ENCODE measurements around the gene STOX2.

STOX2 gene

DNA sequence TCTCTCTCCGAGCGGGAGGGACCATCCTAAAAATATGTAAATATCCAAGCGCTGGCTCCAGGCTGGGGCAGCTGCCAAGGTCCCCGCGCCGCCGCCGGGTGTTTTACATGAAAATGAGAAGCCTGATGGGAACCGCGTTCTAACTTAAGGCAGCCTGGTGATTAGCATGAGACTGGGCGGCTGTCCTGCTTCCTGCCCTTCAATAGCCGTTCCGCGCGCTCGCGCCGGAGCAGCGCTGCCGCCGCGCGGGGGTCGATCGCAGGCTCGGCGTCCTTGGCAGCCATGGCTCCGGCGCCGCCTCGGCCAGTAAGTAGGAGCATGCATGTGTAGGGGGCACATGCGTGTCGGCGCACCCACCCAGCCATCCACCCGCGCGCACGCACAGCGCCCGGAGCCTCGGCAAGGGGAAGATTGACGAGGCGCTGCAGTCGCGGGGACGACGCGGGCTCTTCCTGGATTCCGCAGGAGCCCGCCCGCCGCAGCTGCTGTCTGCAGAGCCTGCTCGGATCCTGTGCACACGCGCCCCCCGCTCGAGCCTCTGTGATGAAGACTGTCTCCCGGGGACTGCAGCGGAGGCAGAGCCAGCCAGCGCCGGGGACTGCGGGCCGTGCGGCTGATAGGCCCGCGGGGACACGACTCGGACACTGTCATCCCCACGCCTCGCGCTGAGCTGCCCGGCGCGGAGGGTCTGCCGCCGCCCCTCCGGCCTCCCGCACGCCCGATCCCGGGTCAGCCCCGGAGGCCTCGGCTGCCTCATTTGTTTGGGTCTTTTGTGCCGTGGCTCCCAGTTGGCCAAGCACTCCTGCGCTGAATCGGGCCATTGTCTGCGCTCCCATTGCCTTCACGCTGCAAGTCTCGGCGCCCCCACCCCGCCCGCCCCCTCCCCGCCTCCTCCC, 734 bp downstream of the STOX2 start:
- no peaks in the 10 kb centered on the region for H3K27me3 ChIP-seq (ENCODE audit: insufficient read depth, low read depth)
- TF ChIP-seq, protein P1, sequence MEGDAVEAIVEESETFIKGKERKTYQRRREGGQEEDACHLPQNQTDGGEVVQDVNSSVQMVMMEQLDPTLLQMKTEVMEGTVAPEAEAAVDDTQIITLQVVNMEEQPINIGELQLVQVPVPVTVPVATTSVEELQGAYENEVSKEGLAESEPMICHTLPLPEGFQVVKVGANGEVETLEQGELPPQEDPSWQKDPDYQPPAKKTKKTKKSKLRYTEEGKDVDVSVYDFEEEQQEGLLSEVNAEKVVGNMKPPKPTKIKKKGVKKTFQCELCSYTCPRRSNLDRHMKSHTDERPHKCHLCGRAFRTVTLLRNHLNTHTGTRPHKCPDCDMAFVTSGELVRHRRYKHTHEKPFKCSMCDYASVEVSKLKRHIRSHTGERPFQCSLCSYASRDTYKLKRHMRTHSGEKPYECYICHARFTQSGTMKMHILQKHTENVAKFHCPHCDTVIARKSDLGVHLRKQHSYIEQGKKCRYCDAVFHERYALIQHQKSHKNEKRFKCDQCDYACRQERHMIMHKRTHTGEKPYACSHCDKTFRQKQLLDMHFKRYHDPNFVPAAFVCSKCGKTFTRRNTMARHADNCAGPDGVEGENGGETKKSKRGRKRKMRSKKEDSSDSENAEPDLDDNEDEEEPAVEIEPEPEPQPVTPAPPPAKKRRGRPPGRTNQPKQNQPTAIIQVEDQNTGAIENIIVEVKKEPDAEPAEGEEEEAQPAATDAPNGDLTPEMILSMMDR (conservative IDR thresholded peaks at IDR 0.05; ENCODE audit: low read depth, low read length), result no peak
- H2AFZ ChIP-seq (ENCODE audit: low read depth), result peak overlapping the region; percentile 100
- H3K79me2 ChIP-seq (ENCODE audit: insufficient read depth, low read depth), result no peaks in the 10 kb centered on the region
- no peaks in the 10 kb centered on the region for H3K36me3 ChIP-seq (ENCODE audit: insufficient read depth)
- no peak overlapping the region for H3K27ac ChIP-seq
- H3K4me2 ChIP-seq, result peak overlapping the region; percentile 63
- peak overlapping the region; percentile 34; the same call in 1 of the 2 replicates for H3K9ac ChIP-seq
- no peaks in the 10 kb centered on the region for H4K20me1 ChIP-seq (ENCODE audit: insufficient read depth)
- H3K4me1 ChIP-seq (ENCODE audit: low read depth, poor library complexity, severe bottlenecking), result peaks cover 8% of the 10 kb centered on the region
- H3K4me3 ChIP-seq (IDR thresholded peaks at IDR 0.05; ENCODE audit: insufficient read depth, low read depth, low read length), result peak overlapping the region; percentile 50

DNA sequence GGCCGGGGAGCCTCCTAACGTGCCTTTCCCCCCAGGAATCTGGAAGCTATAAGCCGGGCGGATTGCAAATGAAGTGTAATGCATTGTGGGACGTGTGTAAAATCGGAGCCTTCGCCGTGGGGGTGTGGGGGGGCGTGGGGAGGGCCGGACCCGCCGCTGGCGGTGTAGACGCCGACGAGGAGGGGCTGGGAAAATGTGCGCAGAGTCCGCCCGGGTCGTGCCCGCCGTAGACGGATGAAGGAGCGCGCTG, 1.3 kb downstream of the STOX2 start:
- no peak overlapping the region for H3K4me3 ChIP-seq (IDR thresholded peaks at IDR 0.05; ENCODE audit: insufficient read depth, low read depth, low read length)
- no peaks in the 10 kb centered on the region for H3K27me3 ChIP-seq (ENCODE audit: insufficient read depth, low read depth)
- H3K79me2 ChIP-seq (ENCODE audit: insufficient read depth, low read depth), result no peaks in the 10 kb centered on the region
- H3K27ac ChIP-seq, result no peak overlapping the region
- TF ChIP-seq, protein P1 (conservative IDR thresholded peaks at IDR 0.05; ENCODE audit: low read depth, low read length), result no peak
- no peaks in the 10 kb centered on the region for H4K20me1 ChIP-seq (ENCODE audit: insufficient read depth)
- peaks cover 8% of the 10 kb centered on the region for H3K4me1 ChIP-seq (ENCODE audit: low read depth, poor library complexity, severe bottlenecking)
- no peak overlapping the region for H2AFZ ChIP-seq (ENCODE audit: low read depth)
- H3K4me2 ChIP-seq, result no peak overlapping the region; the same call in 1 of the 2 replicates
- no peaks in the 10 kb centered on the region for H3K36me3 ChIP-seq (ENCODE audit: insufficient read depth)
- no peak overlapping the region for H3K9ac ChIP-seq

DNA sequence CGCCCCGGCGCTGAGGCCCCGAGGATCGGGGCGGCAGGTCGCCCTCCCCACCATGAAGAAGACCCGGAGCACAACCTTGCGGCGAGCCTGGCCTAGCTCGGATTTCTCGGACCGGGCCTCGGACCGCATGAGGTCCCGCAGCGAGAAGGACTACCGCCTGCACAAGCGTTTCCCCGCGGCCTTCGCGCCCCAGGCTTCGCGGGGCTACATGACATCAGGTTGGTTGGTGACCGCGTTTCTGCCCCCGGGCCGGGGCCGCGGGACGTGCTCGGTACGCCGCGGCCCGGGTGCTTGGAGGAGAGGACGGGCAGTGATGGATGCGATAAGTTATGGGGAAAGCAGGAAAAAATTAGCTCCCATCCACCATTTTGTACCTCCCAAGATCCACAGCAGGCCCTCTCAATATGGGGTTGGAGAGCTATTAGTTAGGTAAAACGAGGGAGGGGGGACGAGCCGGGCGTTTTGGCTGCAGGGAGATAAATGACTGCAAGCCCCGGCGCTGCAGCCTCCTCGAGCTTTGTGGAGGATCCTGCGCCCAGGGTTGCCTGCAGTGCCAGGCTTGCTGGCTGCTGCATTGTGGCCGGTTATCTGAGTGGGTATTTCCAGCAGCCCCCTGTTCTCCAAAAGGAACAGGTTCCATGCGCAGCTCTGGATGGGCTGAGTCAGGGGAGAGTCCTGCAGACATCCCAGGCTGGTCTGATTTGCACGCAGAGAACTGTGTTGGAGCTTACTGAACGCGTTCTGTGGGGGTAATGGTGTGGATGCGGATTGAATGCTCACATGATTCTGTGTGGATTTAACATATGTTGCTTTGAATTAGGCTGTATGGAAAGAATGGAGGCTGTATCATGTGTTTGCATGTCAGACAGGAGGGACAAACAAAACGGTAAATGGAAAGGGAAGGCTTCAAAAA, 1.9 kb downstream of the STOX2 start:
- H3K9ac ChIP-seq, result no peak overlapping the region
- TF ChIP-seq, protein P1 (conservative IDR thresholded peaks at IDR 0.05; ENCODE audit: low read depth, low read length), result no peak
- no peaks in the 10 kb centered on the region for H3K36me3 ChIP-seq (ENCODE audit: insufficient read depth)
- no peak overlapping the region for H3K4me3 ChIP-seq (IDR thresholded peaks at IDR 0.05; ENCODE audit: insufficient read depth, low read depth, low read length)
- H3K27me3 ChIP-seq (ENCODE audit: insufficient read depth, low read depth), result no peaks in the 10 kb centered on the region
- no peaks in the 10 kb centered on the region for H4K20me1 ChIP-seq (ENCODE audit: insufficient read depth)
- H3K27ac ChIP-seq, result no peak overlapping the region
- peaks cover 8% of the 10 kb centered on the region for H3K4me1 ChIP-seq (ENCODE audit: low read depth, poor library complexity, severe bottlenecking)
- H3K79me2 ChIP-seq (ENCODE audit: insufficient read depth, low read depth), result no peaks in the 10 kb centered on the region
- no peak overlapping the region for H2AFZ ChIP-seq (ENCODE audit: low read depth)
- no peak overlapping the region; the same call in 1 of the 2 replicates for H3K4me2 ChIP-seq

DNA sequence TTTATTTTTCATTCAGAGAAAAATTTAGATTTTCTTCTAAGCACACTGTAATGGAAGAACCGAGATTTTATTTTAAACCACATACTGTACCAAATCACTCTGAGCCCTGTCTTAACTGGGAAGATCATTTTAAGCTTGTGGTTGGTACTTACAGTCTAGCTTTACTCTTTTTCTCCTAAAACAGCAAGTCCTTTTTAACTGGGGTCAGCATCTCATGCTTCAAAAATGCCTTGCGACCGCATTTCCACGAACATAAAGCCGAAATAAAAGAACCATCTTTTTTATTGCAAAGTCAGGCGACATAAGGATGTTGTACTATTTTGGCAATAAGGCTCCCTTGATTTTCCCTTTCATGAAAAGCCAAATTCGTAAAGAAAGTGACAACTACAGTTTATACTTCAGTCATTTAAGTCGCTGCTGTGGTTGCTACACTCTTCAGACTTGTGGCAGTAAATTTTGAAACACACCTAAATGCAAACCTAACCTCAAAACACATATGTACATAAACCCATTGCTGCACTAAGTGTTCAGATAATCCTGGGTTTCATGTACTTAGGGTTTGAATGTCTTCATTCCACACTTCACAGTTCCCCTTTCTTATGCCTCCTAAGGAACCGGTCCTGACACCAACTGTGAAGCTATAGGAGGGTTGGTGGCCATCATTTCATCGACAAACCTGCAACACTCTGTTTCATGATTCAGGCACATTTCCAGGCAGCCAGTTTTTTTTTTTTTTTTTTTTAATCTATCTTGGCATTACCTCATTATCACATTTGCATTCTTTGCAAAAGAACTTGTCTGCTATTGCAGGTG, 3.0 kb downstream of the STOX2 start:
- H2AFZ ChIP-seq (ENCODE audit: low read depth), result no peak overlapping the region
- H3K4me3 ChIP-seq (IDR thresholded peaks at IDR 0.05; ENCODE audit: insufficient read depth, low read depth, low read length), result no peak overlapping the region
- no peak overlapping the region for H3K9ac ChIP-seq
- H4K20me1 ChIP-seq (ENCODE audit: insufficient read depth), result no peaks in the 10 kb centered on the region
- H3K36me3 ChIP-seq (ENCODE audit: insufficient read depth), result no peaks in the 10 kb centered on the region
- no peak overlapping the region for H3K4me2 ChIP-seq
- TF ChIP-seq, protein P1 (conservative IDR thresholded peaks at IDR 0.05; ENCODE audit: low read depth, low read length), result no peak
- H3K4me1 ChIP-seq (ENCODE audit: low read depth, poor library complexity, severe bottlenecking), result peaks cover 8% of the 10 kb centered on the region
- no peaks in the 10 kb centered on the region for H3K27me3 ChIP-seq (ENCODE audit: insufficient read depth, low read depth)
- no peaks in the 10 kb centered on the region for H3K79me2 ChIP-seq (ENCODE audit: insufficient read depth, low read depth)
- no peak overlapping the region for H3K27ac ChIP-seq

Data from KMS-11 (cell line).